Hepatocyte (in vitro differentiated cells): ENCODE results near the gene VPS72.

ENCODE experiments used
- EZH2phosphoT487 ChIP-seq: fragments of 200-600 bp; sonication (generic); IDR thresholded peaks from one replicate; pipeline ENCODE4 v1.6.1; 2018; ENCODE audit warnings: antibody characterized with exemption, mild to moderate bottlenecking, low read depth, moderate library complexity; ENCODE audit not compliant: unreplicated experiment, severe bottlenecking
- TF ChIP-seq, protein P1 (sequence below): fragments of 200-600 bp; sonication (generic); IDR thresholded peaks from 2 replicates; pipeline ENCODE4 v1.5.1; 2016; ENCODE audit warnings: antibody characterized with exemption, mild to moderate bottlenecking; ENCODE audit not compliant: poor library complexity

DNA sequence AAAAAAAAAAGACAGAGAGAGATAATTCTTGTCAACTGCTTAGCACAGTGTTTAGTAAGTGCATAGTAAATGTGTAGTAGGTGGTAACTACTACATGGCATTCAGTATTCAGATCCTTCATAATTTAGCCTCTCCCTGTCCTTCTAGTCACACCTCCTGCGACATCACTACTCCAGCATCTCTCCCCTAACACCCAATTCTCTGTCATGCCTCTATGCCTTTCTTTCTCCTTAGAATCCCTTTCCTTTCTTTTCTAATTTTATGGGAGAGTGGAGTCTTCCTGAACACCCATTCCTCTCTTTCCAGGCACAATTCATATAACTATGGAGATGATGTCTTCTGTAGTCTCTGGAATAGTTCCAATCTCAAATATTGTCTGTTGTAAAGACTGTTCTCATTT is 3.9 kb upstream of the VPS72 start:
- no peak for TF ChIP-seq EZH2phosphoT487
- TF ChIP-seq, protein P1, sequence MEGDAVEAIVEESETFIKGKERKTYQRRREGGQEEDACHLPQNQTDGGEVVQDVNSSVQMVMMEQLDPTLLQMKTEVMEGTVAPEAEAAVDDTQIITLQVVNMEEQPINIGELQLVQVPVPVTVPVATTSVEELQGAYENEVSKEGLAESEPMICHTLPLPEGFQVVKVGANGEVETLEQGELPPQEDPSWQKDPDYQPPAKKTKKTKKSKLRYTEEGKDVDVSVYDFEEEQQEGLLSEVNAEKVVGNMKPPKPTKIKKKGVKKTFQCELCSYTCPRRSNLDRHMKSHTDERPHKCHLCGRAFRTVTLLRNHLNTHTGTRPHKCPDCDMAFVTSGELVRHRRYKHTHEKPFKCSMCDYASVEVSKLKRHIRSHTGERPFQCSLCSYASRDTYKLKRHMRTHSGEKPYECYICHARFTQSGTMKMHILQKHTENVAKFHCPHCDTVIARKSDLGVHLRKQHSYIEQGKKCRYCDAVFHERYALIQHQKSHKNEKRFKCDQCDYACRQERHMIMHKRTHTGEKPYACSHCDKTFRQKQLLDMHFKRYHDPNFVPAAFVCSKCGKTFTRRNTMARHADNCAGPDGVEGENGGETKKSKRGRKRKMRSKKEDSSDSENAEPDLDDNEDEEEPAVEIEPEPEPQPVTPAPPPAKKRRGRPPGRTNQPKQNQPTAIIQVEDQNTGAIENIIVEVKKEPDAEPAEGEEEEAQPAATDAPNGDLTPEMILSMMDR, result no peak
